Keratinocyte (primary cell): ENCODE data around the gene NUP54. TPM values are rescaled to one million over a fixed set of nuclear protein-coding genes. Genes with fewer than 3 reads are reported as not detected.

Source experiments
- DNase-seq: peaks from one replicate; pipeline ENCODE4 v3.0.0-alpha.2; 2011; ENCODE audit warnings: low read depth, missing footprints, low spot score
- FAIRE-seq: peaks from 2 replicates; lab custom pipeline; 2011; peaks lifted over from hg19 to GRCh38; lab: Jason Lieb, UNC
- H2AFZ ChIP-seq: 2 replicates; pipeline ENCODE4 v1.6.0; 2012; ENCODE audit warnings: low read length, control low read depth, inconsistent platforms; ENCODE audit not compliant: control insufficient read depth
- H3K27ac ChIP-seq: 2 replicates; pipeline ENCODE4 v1.5.1; 2011; ENCODE audit warnings: low read length; ENCODE audit not compliant: control insufficient read depth, insufficient read depth
- H3K27me3 ChIP-seq: 3 replicates; pipeline ENCODE4 v1.6.0; 2011; ENCODE audit warnings: low read length; ENCODE audit not compliant: control insufficient read depth, insufficient read depth; ENCODE audit errors: extremely low read depth
- H3K36me3 ChIP-seq, 2 experiments: 2 replicates in 1 of 2; 3 replicates in 1 of 2; pipeline ENCODE4 v1.5.1; 2011; ENCODE audit warnings: low read length in 2 of 2, mild to moderate bottlenecking in 1 of 2; ENCODE audit not compliant: control insufficient read depth in 2 of 2, insufficient read depth in 2 of 2; ENCODE audit errors: extremely low read depth in 1 of 2
- H3K4me1 ChIP-seq: 3 replicates; pipeline ENCODE4 v1.5.1; 2011; ENCODE audit warnings: low read length; ENCODE audit not compliant: control insufficient read depth, insufficient read depth; ENCODE audit errors: extremely low read depth
- H3K4me2 ChIP-seq: 3 replicates; pipeline ENCODE4 v1.6.0; 2011; ENCODE audit warnings: low read depth, low read length; ENCODE audit not compliant: control insufficient read depth, insufficient read depth; ENCODE audit errors: extremely low read depth
- H3K4me3 ChIP-seq, 3 experiments: fragments of 200-600 bp in 1 of 3; sonication (generic) in 1 of 3; 2 replicates in 2 of 3; 3 replicates in 1 of 3; pipeline ENCODE4 v1.5.1; 2011 to 2016; ENCODE audit warnings: low read length in 3 of 3, mild to moderate bottlenecking in 3 of 3, control low read depth in 2 of 3, inconsistent platforms in 1 of 3, low read depth in 1 of 3, mixed read lengths in 1 of 3, mixed run types in 1 of 3, moderate library complexity in 1 of 3; ENCODE audit not compliant: control insufficient read depth in 2 of 3, insufficient read depth in 2 of 3; ENCODE audit errors: extremely low read depth in 1 of 3
- H3K79me2 ChIP-seq: 2 replicates; pipeline ENCODE4 v1.6.0; 2012; ENCODE audit warnings: low read length; ENCODE audit not compliant: control insufficient read depth, insufficient read depth
- H3K9ac ChIP-seq: 3 replicates; pipeline ENCODE4 v1.6.0; 2011; ENCODE audit warnings: low read length; ENCODE audit not compliant: control insufficient read depth, insufficient read depth; ENCODE audit errors: extremely low read depth
- H3K9me1 ChIP-seq: 3 replicates; pipeline ENCODE4 v1.6.0; 2011; ENCODE audit warnings: low read length; ENCODE audit not compliant: control insufficient read depth, insufficient read depth; ENCODE audit errors: extremely low read depth
- H3K9me3 ChIP-seq: 2 replicates; pipeline ENCODE4 v1.5.1; 2012; ENCODE audit warnings: low read depth, low read length; ENCODE audit not compliant: control insufficient read depth
- H4K20me1 ChIP-seq: 3 replicates; pipeline ENCODE4 v1.6.0; 2011; ENCODE audit warnings: low read length; ENCODE audit not compliant: control insufficient read depth, insufficient read depth; ENCODE audit errors: extremely low read depth
- EZH2 ChIP-seq: IDR thresholded peaks from one replicate; pipeline ENCODE4 v1.6.1; 2012; ENCODE audit warnings: inconsistent platforms, mild to moderate bottlenecking, low read length, moderate library complexity
- dilution Hi-C: fragments of 300-500 bp; cut with MboI; formaldehyde crosslinking; loops from one replicate; pipeline ENCODE4 v1.7.0; 2020; ENCODE audit warnings: low sequenced_read_pairs; ENCODE audit not compliant: extremely low pct_ligation_motif_present
- polyA plus RNA-seq, 5 experiments: library from polyadenylated mRNA; depleted of rRNA in 3 of 5; stranded (reverse) in 3 of 5; stranded (forward) in 1 of 5; unstranded in 1 of 5; fragments of >200 nt; gene quantifications; 1 replicate in 1 of 5; 2 replicates in 3 of 5; 3 replicates in 1 of 5; pipeline versions ENCODE4 v1.2.1 to v1.2.3, GENCODE V29; 2011 to 2012; ENCODE audit warnings: missing spikeins in 2 of 5, low read depth in 1 of 5, low replicate concordance in 1 of 5
- TF ChIP-seq, protein P1 (sequence below), 3 experiments: IDR thresholded peaks in 1 of 3; conservative IDR thresholded peaks in 1 of 3; optimal IDR thresholded peaks in 1 of 3; 2 replicates in 2 of 3; 3 replicates in 1 of 3; pipeline versions ENCODE3 to v1.5.1; 2011; ENCODE audit warnings: low read length in 3 of 3, mild to moderate bottlenecking in 3 of 3, moderate library complexity in 2 of 3, control low read depth in 1 of 3, inconsistent platforms in 1 of 3; ENCODE audit not compliant: insufficient read depth in 2 of 3; ENCODE audit errors: extremely low read depth in 1 of 3

NUP54 gene
- polyA plus RNA-seq, 1 donor (not counting 4 experiments of a cell fraction or from before 2014, with no cell fraction given): 59.2 TPM

GRCh38 chr4:76196376-76196775 is 48.2 kb upstream of the NUP54 start:
- Histone ChIP-seq H3K9ac (no peak overlapping the region), H4K20me1 (no peaks in the 10 kb centered on the region), H3K9me1 (no peaks in the 10 kb centered on the region), H2AFZ (no peak overlapping the region), H3K36me3 (peaks cover 12 to 13% of the 10 kb centered on the region in 2 experiments), H3K4me3 (no peak overlapping the region), H3K27ac (no peak overlapping the region), H3K4me1 (peaks cover 27% of the 10 kb centered on the region), H3K79me2 (peaks cover 32% of the 10 kb centered on the region), H3K9me3 (no peaks in the 10 kb centered on the region), H3K27me3 (no peaks in the 10 kb centered on the region), H3K4me2 (no peak overlapping the region)
- dilution Hi-C loops: loop anchor here (25.0 kb wide), 1 partner anchor 316 kb away; no protein-coding TSS in a partner anchor
- TF ChIP-seq EZH2: no peak
- TF ChIP-seq, protein P1, sequence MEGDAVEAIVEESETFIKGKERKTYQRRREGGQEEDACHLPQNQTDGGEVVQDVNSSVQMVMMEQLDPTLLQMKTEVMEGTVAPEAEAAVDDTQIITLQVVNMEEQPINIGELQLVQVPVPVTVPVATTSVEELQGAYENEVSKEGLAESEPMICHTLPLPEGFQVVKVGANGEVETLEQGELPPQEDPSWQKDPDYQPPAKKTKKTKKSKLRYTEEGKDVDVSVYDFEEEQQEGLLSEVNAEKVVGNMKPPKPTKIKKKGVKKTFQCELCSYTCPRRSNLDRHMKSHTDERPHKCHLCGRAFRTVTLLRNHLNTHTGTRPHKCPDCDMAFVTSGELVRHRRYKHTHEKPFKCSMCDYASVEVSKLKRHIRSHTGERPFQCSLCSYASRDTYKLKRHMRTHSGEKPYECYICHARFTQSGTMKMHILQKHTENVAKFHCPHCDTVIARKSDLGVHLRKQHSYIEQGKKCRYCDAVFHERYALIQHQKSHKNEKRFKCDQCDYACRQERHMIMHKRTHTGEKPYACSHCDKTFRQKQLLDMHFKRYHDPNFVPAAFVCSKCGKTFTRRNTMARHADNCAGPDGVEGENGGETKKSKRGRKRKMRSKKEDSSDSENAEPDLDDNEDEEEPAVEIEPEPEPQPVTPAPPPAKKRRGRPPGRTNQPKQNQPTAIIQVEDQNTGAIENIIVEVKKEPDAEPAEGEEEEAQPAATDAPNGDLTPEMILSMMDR (optimal IDR thresholded peaks at IDR 0.05 in 1 of 3, IDR thresholded peaks at IDR 0.05 in 1 of 3, conservative IDR thresholded peaks at IDR 0.05 in 1 of 3; ENCODE audit: extremely low read depth in 1 of 3, insufficient read depth in 2 of 3, low read length in 3 of 3): no peak
- FAIRE-seq: no peak
- no peak for DNase-seq

GRCh38 chr4:76195326-76195725 is 47.1 kb upstream of the NUP54 start:
- TF ChIP-seq, protein P1 (optimal IDR thresholded peaks at IDR 0.05 in 1 of 3, IDR thresholded peaks at IDR 0.05 in 1 of 3, conservative IDR thresholded peaks at IDR 0.05 in 1 of 3; ENCODE audit: extremely low read depth in 1 of 3, insufficient read depth in 2 of 3, low read length in 3 of 3): no peak
- no peak for TF ChIP-seq EZH2
- dilution Hi-C loops: loop anchor here (25.0 kb wide), 1 partner anchor 317 kb away; no protein-coding TSS in a partner anchor
- H3K36me3 ChIP-seq: peaks cover 12 to 13% of the 10 kb centered on the region in 2 experiments
- H3K4me3 ChIP-seq: no peak overlapping the region
- no peak for DNase-seq
- no peak for FAIRE-seq
- no peak overlapping the region for H3K9ac ChIP-seq
- H3K4me2 ChIP-seq: no peak overlapping the region
- peak overlapping the region; percentile 85 for H3K27ac ChIP-seq
- H3K9me1 ChIP-seq: no peaks in the 10 kb centered on the region
- no peaks in the 10 kb centered on the region for H3K9me3 ChIP-seq
- H3K4me1 ChIP-seq: peaks cover 27% of the 10 kb centered on the region
- H4K20me1 ChIP-seq: no peaks in the 10 kb centered on the region
- no peaks in the 10 kb centered on the region for H3K27me3 ChIP-seq
- peaks cover 27% of the 10 kb centered on the region for H3K79me2 ChIP-seq
- H2AFZ ChIP-seq: no peak overlapping the region
